Neural progenitor cell (in vitro differentiated cells): ENCODE data around the gene CLDN16. TPM values are rescaled to one million over a fixed set of nuclear protein-coding genes. Genes with fewer than 3 reads are reported as not detected.

Source experiments
- DNase-seq: peaks from one replicate; pipeline ENCODE4 v3.0.0-alpha.2; 2016; ENCODE audit warnings: low spot score
- H2AFZ ChIP-seq: fragments of 200-600 bp; sonication (generic); replicated peaks from 2 replicates; pipeline ENCODE4 v1.6.1; 2016; ENCODE audit warnings: antibody characterized with exemption
- H3F3A ChIP-seq: fragments of 200-600 bp; sonication (generic); 2 replicates; pipeline ENCODE4 v1.6.1; 2016; ENCODE audit warnings: antibody characterized with exemption, low read depth
- H3K27ac ChIP-seq: fragments of 200-600 bp; sonication (generic); 2 replicates; pipeline ENCODE4 v1.5.1; 2016; ENCODE audit warnings: mild to moderate bottlenecking
- H3K27me3 ChIP-seq: fragments of 200-600 bp; sonication (generic); 2 replicates; pipeline ENCODE4 v1.6.1; 2016; ENCODE audit warnings: mild to moderate bottlenecking, moderate library complexity
- H3K36me3 ChIP-seq: fragments of 200-600 bp; sonication (generic); 2 replicates; pipeline ENCODE4 v1.5.1; 2016
- H3K4me1 ChIP-seq: fragments of 200-600 bp; sonication (generic); 2 replicates; pipeline ENCODE4 v1.6.1; 2016; ENCODE audit warnings: mixed run types
- H3K4me2 ChIP-seq: fragments of 200-600 bp; sonication (generic); 2 replicates; pipeline ENCODE4 v1.6.1; 2016
- H3K4me3 ChIP-seq: fragments of 200-600 bp; sonication (generic); 2 replicates; pipeline ENCODE4 v1.5.1; 2016
- H3K79me2 ChIP-seq: fragments of 200-600 bp; sonication (generic); 2 replicates; pipeline ENCODE4 v1.6.1; 2016; ENCODE audit warnings: low read depth
- H3K9ac ChIP-seq: fragments of 200-600 bp; sonication (generic); 2 replicates; pipeline ENCODE4 v1.6.1; 2016
- H3K9me3 ChIP-seq: fragments of 200-600 bp; sonication (generic); 2 replicates; pipeline ENCODE4 v1.5.1; 2016; ENCODE audit warnings: low read depth
- H4K20me1 ChIP-seq: fragments of 200-600 bp; sonication (generic); 2 replicates; pipeline ENCODE4 v1.6.1; 2016; ENCODE audit warnings: low read depth
- H3K27ac Mint-ChIP-seq: 3 replicates; pipeline ENCODE4 v1.8.0; 2021; ENCODE audit warnings: mixed read lengths
- H3K27me3 Mint-ChIP-seq: 2 replicates; pipeline ENCODE4 v1.8.0; 2022; ENCODE audit warnings: low read depth, mild to moderate bottlenecking, inconsistent platforms, moderate library complexity, mixed read lengths; ENCODE audit not compliant: insufficient read depth
- H3K36me3 Mint-ChIP-seq: 3 replicates; pipeline ENCODE4 v1.8.0; 2021; ENCODE audit warnings: mixed read lengths
- H3K4me1 Mint-ChIP-seq: 3 replicates; pipeline ENCODE4 v1.8.0; 2021; ENCODE audit warnings: mixed read lengths
- H3K4me3 Mint-ChIP-seq: 3 replicates; pipeline ENCODE4 v1.8.0; 2021; ENCODE audit warnings: mild to moderate bottlenecking, moderate library complexity, mixed read lengths
- H3K9me3 Mint-ChIP-seq: 3 replicates; pipeline ENCODE4 v1.8.0; 2020; ENCODE audit warnings: mixed read lengths
- CTCF ChIP-seq: fragments of 200-600 bp; sonication (generic); IDR thresholded peaks from 2 replicates; pipeline ENCODE4 v1.5.1; 2017; ENCODE audit warnings: antibody characterized with exemption, mild to moderate bottlenecking
- EZH2 ChIP-seq: fragments of 200-600 bp; sonication (generic); IDR thresholded peaks from 2 replicates; pipeline ENCODE4 v1.6.1; 2017; ENCODE audit warnings: antibody characterized with exemption, mild to moderate bottlenecking, moderate library complexity
- EZH2phosphoT487 ChIP-seq: fragments of 200-600 bp; sonication (generic); IDR thresholded peaks from 2 replicates; pipeline ENCODE4 v1.6.1; 2017; ENCODE audit warnings: antibody characterized with exemption
- total RNA-seq: library from RNA; depleted of rRNA; stranded (reverse); fragments of >200 nt; gene quantifications from 2 replicates; pipeline ENCODE4 v1.2.3, GENCODE V29; 2015; ENCODE audit warnings: low replicate concordance

CLDN16 gene
- total RNA-seq, 1 donor from 2014 or later: not detected

- Mint-ChIP-seq H3K36me3 (no peaks in the 10 kb centered on the region), H3K4me1 (peaks cover 5% of the 10 kb centered on the region), H3K27me3 (peaks cover 3% of the 10 kb centered on the region), H3K9me3 (no peaks in the 10 kb centered on the region), H3K4me3 (no peak overlapping the region), H3K27ac (no peak overlapping the region)
- H3K27me3 ChIP-seq: no peaks in the 10 kb centered on the region
- no peak for TF ChIP-seq EZH2
- no peak for TF ChIP-seq CTCF
- no peak for TF ChIP-seq EZH2phosphoT487
- H3K4me1 ChIP-seq: no peaks in the 10 kb centered on the region
- no peak for DNase-seq
- H3K4me3 ChIP-seq: no peak overlapping the region
- H2AFZ ChIP-seq: no peak overlapping the region
- H3K27ac ChIP-seq: no peak overlapping the region
- no peak overlapping the region for H3K4me2 ChIP-seq
- H3F3A ChIP-seq: no peaks in the 10 kb centered on the region
- H3K36me3 ChIP-seq: no peaks in the 10 kb centered on the region
- H3K9me3 ChIP-seq: no peaks in the 10 kb centered on the region
- no peaks in the 10 kb centered on the region for H3K79me2 ChIP-seq
- no peak overlapping the region for H3K9ac ChIP-seq
- no peaks in the 10 kb centered on the region for H4K20me1 ChIP-seq
Observed at GRCh38 chr3:190378240-190378891, 9.6 kb upstream of the CLDN16 start.

- no peak overlapping the region for H3K4me2 ChIP-seq
- no peak for DNase-seq
- H4K20me1 ChIP-seq: no peaks in the 10 kb centered on the region
- no peaks in the 10 kb centered on the region for H3K9me3 ChIP-seq
- H3K79me2 ChIP-seq: no peaks in the 10 kb centered on the region
- no peak overlapping the region for H3K9ac ChIP-seq
- TF ChIP-seq CTCF (no peak), EZH2phosphoT487 (no peak), EZH2 (no peak)
- H3K4me3 ChIP-seq: no peak overlapping the region
- Mint-ChIP-seq H3K4me3 (no peak overlapping the region), H3K4me1 (peaks cover 4% of the 10 kb centered on the region), H3K36me3 (no peaks in the 10 kb centered on the region), H3K9me3 (no peaks in the 10 kb centered on the region), H3K27ac (no peak overlapping the region), H3K27me3 (peaks cover 3% of the 10 kb centered on the region)
- H3F3A ChIP-seq: no peaks in the 10 kb centered on the region
- H3K27ac ChIP-seq: no peak overlapping the region
- H2AFZ ChIP-seq: no peak overlapping the region
- no peaks in the 10 kb centered on the region for H3K27me3 ChIP-seq
- H3K4me1 ChIP-seq: no peaks in the 10 kb centered on the region
- no peaks in the 10 kb centered on the region for H3K36me3 ChIP-seq
Observed at GRCh38 chr3:190380184-190380583, 7.8 kb upstream of the CLDN16 start.

DNA sequence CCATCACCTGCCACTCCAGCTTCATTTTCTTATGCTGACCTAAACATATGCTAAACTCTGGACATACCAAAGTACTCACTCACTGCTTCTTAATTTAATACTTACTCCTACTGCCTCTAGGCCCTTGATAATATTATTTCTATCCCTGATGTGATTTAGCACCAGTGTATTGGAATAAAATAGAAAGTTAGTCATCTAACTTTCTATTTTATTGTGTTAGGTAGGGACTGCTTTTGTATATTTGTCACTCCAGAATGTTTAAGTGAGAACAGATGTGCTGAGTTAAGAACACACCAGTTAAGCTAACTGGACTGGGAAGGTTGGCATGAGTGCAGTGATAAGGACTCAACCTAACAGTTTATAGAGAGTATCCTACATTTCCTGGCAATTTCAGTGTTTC, 6.5 kb upstream of the CLDN16 start:
- H3K36me3 Mint-ChIP-seq: no peaks in the 10 kb centered on the region
- no peak overlapping the region for H2AFZ ChIP-seq
- no peak overlapping the region for H3K4me3 ChIP-seq
- DNase-seq: no peak
- no peaks in the 10 kb centered on the region for H3K9me3 Mint-ChIP-seq
- H3K4me2 ChIP-seq: no peak overlapping the region
- H3K79me2 ChIP-seq: no peaks in the 10 kb centered on the region
- H3K9me3 ChIP-seq: no peaks in the 10 kb centered on the region
- no peak overlapping the region for H3K4me3 Mint-ChIP-seq
- H3K9ac ChIP-seq: no peak overlapping the region
- H3K4me1 ChIP-seq: no peaks in the 10 kb centered on the region
- H4K20me1 ChIP-seq: no peaks in the 10 kb centered on the region
- H3K27ac ChIP-seq: no peak overlapping the region
- no peaks in the 10 kb centered on the region for H3F3A ChIP-seq
- TF ChIP-seq EZH2 (no peak), EZH2phosphoT487 (no peak), CTCF (no peak)
- no peaks in the 10 kb centered on the region for H3K4me1 Mint-ChIP-seq
- H3K36me3 ChIP-seq: no peaks in the 10 kb centered on the region
- H3K27ac Mint-ChIP-seq: no peak overlapping the region
- H3K27me3 Mint-ChIP-seq: peaks cover 3% of the 10 kb centered on the region
- H3K27me3 ChIP-seq: no peaks in the 10 kb centered on the region
